ENCODE measurements around the gene NPC2. TPM values are rescaled to one million over a fixed set of nuclear protein-coding genes. Genes with fewer than 3 reads are reported as not detected.
A peak's percentile ranks its signal among the peaks of the same experiment; 100 is the strongest.

Gene NPC2
- total and polyA plus RNA-seq, 3 experiments from 2014 or later = 17.1 to 75.6 (median 18.3) TPM

DNA sequence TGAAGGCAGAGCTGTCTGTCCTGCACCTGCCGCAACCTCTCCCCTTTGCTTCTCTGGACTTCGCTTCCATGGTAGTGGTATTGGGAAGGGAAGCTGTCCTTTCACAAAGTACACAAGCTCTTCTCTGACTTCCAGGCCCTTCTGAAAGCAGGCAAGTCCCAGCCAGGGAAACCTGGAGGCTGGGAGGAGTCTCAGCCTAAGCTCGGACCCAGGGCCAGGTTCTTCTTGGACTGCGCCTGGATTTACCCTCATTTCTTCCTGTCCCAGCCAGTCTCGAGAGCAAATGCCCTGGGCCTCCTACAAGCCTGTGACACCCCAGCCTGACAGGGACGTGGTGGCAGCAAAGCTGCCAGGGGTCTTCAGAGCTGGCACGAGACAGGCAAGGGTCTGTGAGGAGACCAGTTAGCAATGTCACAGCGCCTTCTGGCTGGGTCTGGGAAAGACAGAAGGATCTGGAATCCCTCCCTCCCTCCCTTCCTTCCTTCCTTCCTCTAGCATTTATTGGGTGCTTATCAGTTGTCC is 22.8 kb upstream of the NPC2 start:
- POLR2A ChIA-PET = no interaction called here

GRCh38 chr14:74514471-74514941 is 21.4 kb upstream of the NPC2 start:
- H3K27me3 ChIP-seq (ENCODE audit: insufficient read depth, low read length, poor library complexity, severe bottlenecking) = peaks cover 2% of the 10 kb centered on the region
- Mint-ChIP-seq H3K27me3 (peaks cover 17 to 27% of the 10 kb centered on the region in 2 donors), H3K9me3 (no peaks in the 10 kb centered on the region), H3K4me1 (peaks cover 9 to 11% (median 10%) of the 10 kb centered on the region in 3 donors), H3K36me3 (peaks cover 0 to 1% (median 0%) of the 10 kb centered on the region in 3 donors), H3K27ac (no peak overlapping the region), H3K4me3 (peak overlapping the region in 2 of 7 donors; percentile 29 to 39)
- no peaks in the 10 kb centered on the region for H3K4me1 ChIP-seq (ENCODE audit: insufficient read depth, low read length)
- DNase-seq = no peak
- H3K27ac ChIP-seq (ENCODE audit: low read depth, low read length) = no peak overlapping the region
- H3K36me3 ChIP-seq (ENCODE audit: insufficient read depth, low read length) = no peaks in the 10 kb centered on the region
- no peak overlapping the region for H3K4me3 ChIP-seq (ENCODE audit: low read length)
- CTCF ChIA-PET = no interaction called here
- H3K9me3 ChIP-seq (ENCODE audit: low read length) = no peaks in the 10 kb centered on the region
- POLR2A ChIA-PET = no interaction called here

More for the DNA sequence above, 22.8 kb upstream of the NPC2 start:
- no peaks in the 10 kb centered on the region for H3K9me3 ChIP-seq (ENCODE audit: low read length)
- H3K4me1 Mint-ChIP-seq = peaks cover 9 to 11% (median 10%) of the 10 kb centered on the region in 3 donors
- H3K4me3 Mint-ChIP-seq = no peak overlapping the region
- no peaks in the 10 kb centered on the region for H3K4me1 ChIP-seq (ENCODE audit: insufficient read depth, low read length)
- no peak for DNase-seq
- CTCF ChIA-PET = no interaction called here
- peaks cover 2% of the 10 kb centered on the region for H3K27me3 ChIP-seq (ENCODE audit: insufficient read depth, low read length, poor library complexity, severe bottlenecking)
- peaks cover 0 to 1% (median 0%) of the 10 kb centered on the region in 3 donors for H3K36me3 Mint-ChIP-seq
- no peaks in the 10 kb centered on the region for H3K36me3 ChIP-seq (ENCODE audit: insufficient read depth, low read length)
- H3K27me3 Mint-ChIP-seq = peaks cover 17 to 19% of the 10 kb centered on the region in 2 donors
- no peak overlapping the region for H3K27ac Mint-ChIP-seq
- H3K27ac ChIP-seq (ENCODE audit: low read depth, low read length) = no peak overlapping the region
- no peaks in the 10 kb centered on the region for H3K9me3 Mint-ChIP-seq
- no peak overlapping the region for H3K4me3 ChIP-seq (ENCODE audit: low read length)

- no peaks in the 10 kb centered on the region for H3K9me3 ChIP-seq (ENCODE audit: low read length)
- CTCF ChIA-PET = interaction anchor here (1.2 kb wide), 1 partner anchor 13 kb away, joined by 3 read pairs; no protein-coding TSS in a partner anchor
- H3K4me3 ChIP-seq (ENCODE audit: low read length) = no peak overlapping the region
- no peaks in the 10 kb centered on the region for H3K4me1 ChIP-seq (ENCODE audit: insufficient read depth, low read length)
- no peak for DNase-seq
- POLR2A ChIA-PET = interaction anchor here (0.6 kb wide), 1 partner anchor 142 kb away, joined by 3 read pairs; no protein-coding TSS in a partner anchor
- Mint-ChIP-seq H3K4me3 (no peak overlapping the region), H3K27ac (peak overlapping the region in 1 of 8 donors; percentile 47), H3K27me3 (peaks cover 19 to 25% of the 10 kb centered on the region in 2 donors), H3K9me3 (no peaks in the 10 kb centered on the region), H3K36me3 (peaks cover 0 to 3% (median 0%) of the 10 kb centered on the region in 3 donors), H3K4me1 (peaks cover 9 to 12% (median 11%) of the 10 kb centered on the region in 3 donors)
- H3K36me3 ChIP-seq (ENCODE audit: insufficient read depth, low read length) = no peaks in the 10 kb centered on the region
- no peak overlapping the region for H3K27ac ChIP-seq (ENCODE audit: low read depth, low read length)
- H3K27me3 ChIP-seq (ENCODE audit: insufficient read depth, low read length, poor library complexity, severe bottlenecking) = peaks cover 2% of the 10 kb centered on the region
Observed at GRCh38 chr14:74511966-74512830, 19.1 kb upstream of the NPC2 start.

DNA sequence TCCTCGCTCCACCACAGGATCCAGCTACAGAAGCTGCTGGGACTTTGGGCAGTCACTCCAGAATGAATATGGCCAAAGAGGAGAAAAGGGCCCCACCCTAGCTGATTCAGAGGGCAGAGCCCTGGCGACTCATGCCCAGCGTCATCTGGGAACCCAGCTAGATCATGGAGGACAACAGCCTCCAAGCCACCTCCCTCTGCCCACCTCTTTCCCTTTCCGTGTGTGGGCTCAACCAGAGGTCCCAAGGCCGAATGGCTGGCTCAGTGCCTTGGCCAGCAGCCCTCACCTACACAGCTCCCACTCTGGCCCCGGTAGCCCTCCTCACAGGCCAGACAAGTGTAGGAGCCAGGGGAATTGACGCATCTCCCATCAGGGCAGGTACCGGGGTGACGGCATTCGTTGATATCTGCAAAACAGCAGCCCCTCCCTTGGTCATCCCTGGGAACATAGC is 17.9 kb upstream of the NPC2 start:
- Mint-ChIP-seq H3K4me3 (no peak overlapping the region), H3K27ac (no peak overlapping the region), H3K4me1 (peaks cover 9 to 12% (median 11%) of the 10 kb centered on the region in 3 donors), H3K9me3 (no peaks in the 10 kb centered on the region), H3K36me3 (peaks cover 0 to 5% (median 0%) of the 10 kb centered on the region in 3 donors), H3K27me3 (peaks cover 19 to 25% of the 10 kb centered on the region in 2 donors)
- ChIA-PET POLR2A (interaction anchor here (0.6 kb wide), 1 partner anchor 330 kb away, joined by 3 read pairs; no protein-coding TSS in a partner anchor), CTCF (interaction anchor here (1.2 kb wide), 1 partner anchor 15 kb away, joined by 3 read pairs; no protein-coding TSS in a partner anchor)
- Histone ChIP-seq H3K27ac (ENCODE audit: low read depth, low read length) (no peak overlapping the region), H3K9me3 (ENCODE audit: low read length) (no peaks in the 10 kb centered on the region), H3K36me3 (ENCODE audit: insufficient read depth, low read length) (no peaks in the 10 kb centered on the region), H3K27me3 (ENCODE audit: insufficient read depth, low read length, poor library complexity, severe bottlenecking) (peaks cover 2% of the 10 kb centered on the region), H3K4me1 (ENCODE audit: insufficient read depth, low read length) (no peaks in the 10 kb centered on the region), H3K4me3 (ENCODE audit: low read length) (no peak overlapping the region)
- no peak for DNase-seq

DNA sequence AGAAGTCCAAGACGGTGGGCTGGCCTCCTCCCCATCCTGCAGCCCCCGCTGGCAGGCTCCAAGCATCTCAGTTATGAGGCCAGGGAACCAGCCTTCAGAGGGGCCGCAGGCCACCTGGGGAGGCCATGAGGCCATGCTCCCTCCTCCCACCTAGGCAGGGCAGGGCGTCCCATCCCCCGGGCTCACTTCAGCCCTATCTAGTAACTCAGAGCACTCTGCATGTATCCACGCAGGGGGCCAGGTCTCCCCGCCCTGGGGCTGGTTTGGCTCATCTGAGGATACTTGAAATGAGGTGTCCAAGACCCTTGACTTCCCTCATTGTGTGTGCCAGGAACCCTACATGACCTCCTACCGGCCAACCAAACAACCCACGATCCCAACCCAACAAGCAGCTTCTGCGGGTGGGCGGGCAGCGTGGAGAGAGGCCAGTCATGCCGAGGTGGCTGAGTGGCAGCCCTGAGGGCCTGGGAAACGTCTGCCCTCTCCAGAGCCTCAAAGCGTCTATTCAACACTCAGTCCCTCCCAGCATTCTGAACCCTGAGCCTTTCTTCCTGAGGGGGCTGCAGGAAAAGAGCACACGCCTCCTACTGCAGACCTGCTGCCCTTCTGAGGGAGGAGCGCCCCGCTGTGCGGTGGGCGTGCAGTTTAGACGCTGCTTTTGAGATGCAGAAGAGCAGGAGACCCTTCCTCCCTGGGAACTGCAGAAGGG is 17.3 kb upstream of the NPC2 start:
- DNase-seq = no peak
- H3K9me3 ChIP-seq (ENCODE audit: low read length) = no peaks in the 10 kb centered on the region
- Mint-ChIP-seq H3K27ac (no peak overlapping the region), H3K9me3 (no peaks in the 10 kb centered on the region), H3K4me3 (no peak overlapping the region), H3K27me3 (peaks cover 19 to 25% of the 10 kb centered on the region in 2 donors), H3K4me1 (peaks cover 9 to 12% (median 11%) of the 10 kb centered on the region in 3 donors), H3K36me3 (peaks cover 0 to 5% (median 0%) of the 10 kb centered on the region in 3 donors)
- ChIA-PET POLR2A (interaction anchor here (0.6 kb wide), 1 partner anchor 330 kb away, joined by 3 read pairs; no protein-coding TSS in a partner anchor), CTCF (no interaction called here)
- H3K4me1 ChIP-seq (ENCODE audit: insufficient read depth, low read length) = no peaks in the 10 kb centered on the region
- H3K36me3 ChIP-seq (ENCODE audit: insufficient read depth, low read length) = no peaks in the 10 kb centered on the region
- peaks cover 2% of the 10 kb centered on the region for H3K27me3 ChIP-seq (ENCODE audit: insufficient read depth, low read length, poor library complexity, severe bottlenecking)
- H3K4me3 ChIP-seq (ENCODE audit: low read length) = no peak overlapping the region
- H3K27ac ChIP-seq (ENCODE audit: low read depth, low read length) = no peak overlapping the region

- ChIA-PET CTCF (no interaction called here), POLR2A (no interaction called here)
- peaks cover 6 to 10% (median 8%) of the 10 kb centered on the region in 3 donors for H3K4me1 Mint-ChIP-seq
- Histone ChIP-seq H3K27ac (ENCODE audit: low read depth, low read length) (no peak overlapping the region), H3K4me3 (ENCODE audit: low read length) (no peak overlapping the region), H3K9me3 (ENCODE audit: low read length) (no peaks in the 10 kb centered on the region), H3K36me3 (ENCODE audit: insufficient read depth, low read length) (no peaks in the 10 kb centered on the region), H3K4me1 (ENCODE audit: insufficient read depth, low read length) (no peaks in the 10 kb centered on the region), H3K27me3 (ENCODE audit: insufficient read depth, low read length, poor library complexity, severe bottlenecking) (peaks cover 2% of the 10 kb centered on the region)
- no peak for DNase-seq
- peaks cover 0 to 5% (median 0%) of the 10 kb centered on the region in 3 donors for H3K36me3 Mint-ChIP-seq
- H3K27ac Mint-ChIP-seq = peak overlapping the region in 1 of 8 donors; percentile 78
- no peak overlapping the region for H3K4me3 Mint-ChIP-seq
- H3K9me3 Mint-ChIP-seq = no peaks in the 10 kb centered on the region
- peaks cover 17 to 22% of the 10 kb centered on the region in 2 donors for H3K27me3 Mint-ChIP-seq
Observed at GRCh38 chr14:74509587-74510222, 16.6 kb upstream of the NPC2 start.

DNA sequence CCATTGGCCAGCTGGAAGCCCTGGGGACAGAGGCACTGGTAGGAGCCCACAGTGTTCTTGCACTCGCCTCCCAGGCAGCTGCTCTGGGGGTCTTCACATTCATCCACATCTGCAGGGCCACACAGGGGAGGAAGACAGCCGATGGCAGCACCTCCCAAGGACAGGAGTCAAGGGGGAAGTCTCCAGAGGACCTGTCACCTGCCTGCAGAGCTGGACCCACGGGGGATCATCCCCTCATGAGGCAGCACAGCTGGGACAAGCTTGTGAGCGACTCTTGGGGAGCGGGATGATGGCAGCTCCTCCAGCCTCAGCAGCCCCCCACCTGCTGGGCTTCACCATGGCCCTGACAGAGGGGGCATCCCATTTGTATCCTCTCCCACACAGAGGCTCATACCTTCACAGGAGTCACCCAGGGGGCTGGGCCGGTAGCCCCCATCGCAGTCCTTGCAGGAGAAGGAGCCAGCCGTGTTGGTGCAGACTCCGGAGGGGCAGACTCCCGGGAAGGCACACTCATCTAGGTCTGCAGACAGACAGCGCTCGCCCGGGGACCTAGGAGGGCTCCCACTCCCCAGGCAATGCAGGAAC is 15.8 kb upstream of the NPC2 start:
- H3K4me1 ChIP-seq (ENCODE audit: insufficient read depth, low read length) = no peaks in the 10 kb centered on the region
- H3K36me3 ChIP-seq (ENCODE audit: insufficient read depth, low read length) = no peaks in the 10 kb centered on the region
- ChIA-PET POLR2A (no interaction called here), CTCF (no interaction called here)
- peaks cover 2% of the 10 kb centered on the region for H3K27me3 ChIP-seq (ENCODE audit: insufficient read depth, low read length, poor library complexity, severe bottlenecking)
- no peak overlapping the region for H3K4me3 ChIP-seq (ENCODE audit: low read length)
- DNase-seq = no peak
- no peak overlapping the region for H3K27ac ChIP-seq (ENCODE audit: low read depth, low read length)
- H3K4me1 Mint-ChIP-seq = peaks cover 0 to 3% (median 3%) of the 10 kb centered on the region in 3 donors
- peaks cover 13 to 20% of the 10 kb centered on the region in 2 donors for H3K27me3 Mint-ChIP-seq
- no peaks in the 10 kb centered on the region for H3K9me3 Mint-ChIP-seq
- no peaks in the 10 kb centered on the region for H3K9me3 ChIP-seq (ENCODE audit: low read length)
- peaks cover 0 to 5% (median 0%) of the 10 kb centered on the region in 3 donors for H3K36me3 Mint-ChIP-seq
- no peak overlapping the region for H3K27ac Mint-ChIP-seq
- H3K4me3 Mint-ChIP-seq = no peak overlapping the region

Data from CD8-positive, alpha-beta memory T cell (primary cell).